K562 (cell line): ENCODE results near the gene TCEANC. TPM values are rescaled to one million over a fixed set of nuclear protein-coding genes. Genes with fewer than 3 reads are reported as not detected.

Experiments
- BACH1 ChIP-seq: fragments of 200-800 bp; sonication (Bioruptor generic); IDR thresholded peaks from 2 replicates; pipeline ENCODE4 v1.6.1; 2016; ENCODE audit warnings: missing genetic modification characterization, missing compliant biosample characterization
- BMI1 ChIP-seq: fragments of 150-350 bp; IDR thresholded peaks from 2 replicates; pipeline ENCODE4 v1.6.1; 2014; ENCODE audit warnings: low read length
- CHCHD3 ChIP-seq: fragments of 250-450 bp; sonication (Bioruptor Pico); IDR thresholded peaks from 2 replicates; pipeline ENCODE4 v2.1.2; 2022; ENCODE audit warnings: mild to moderate bottlenecking
- FOXK1 ChIP-seq: sonication (generic); formaldehyde crosslinking; IDR thresholded peaks from 2 replicates; pipeline ENCODE4 v1.8.0; 2022; ENCODE audit warnings: missing genetic modification reagents, mild to moderate bottlenecking, borderline replicate concordance
- LCOR ChIP-seq: sonication (generic); formaldehyde crosslinking; IDR thresholded peaks from 2 replicates; pipeline ENCODE4 v1.8.0; 2022; ENCODE audit warnings: mild to moderate bottlenecking, missing genetic modification reagents
- MAFF ChIP-seq: IDR thresholded peaks from 2 replicates; pipeline ENCODE4 v1.6.1; 2012; ENCODE audit warnings: low read length, improper control_type of control experiment
- POLR3A ChIP-seq: IDR thresholded peaks from 2 replicates; pipeline ENCODE4 v1.6.1; 2011; ENCODE audit warnings: borderline replicate concordance, mild to moderate bottlenecking, moderate library complexity; ENCODE audit not compliant: insufficient read length, insufficient read depth; ENCODE audit errors: extremely low read depth
- TARDBP ChIP-seq: fragments of 450-650 bp; IDR thresholded peaks from 2 replicates; pipeline ENCODE4 v1.6.1; 2016
- TRIM24 ChIP-seq, 2 experiments: fragments of 450-650 bp; IDR thresholded peaks; 2 replicates each; pipeline ENCODE4 v1.6.1; 2016
- TSC22D4 ChIP-seq: fragments of 450-650 bp; IDR thresholded peaks from 2 replicates; pipeline ENCODE4 v1.6.1; 2016; ENCODE audit warnings: missing genetic modification characterization, missing biosample characterization, control low read depth
- WHSC1 ChIP-seq: IDR thresholded peaks from one replicate; pipeline ENCODE4 v1.6.1; 2012; ENCODE audit warnings: low read length, control low read depth, inconsistent platforms
- ZFPM2 ChIP-seq: fragments of 250-450 bp; sonication (Bioruptor Pico); IDR thresholded peaks from 2 replicates; pipeline ENCODE4 v1.5.1; 2022; ENCODE audit warnings: mild to moderate bottlenecking
- polyA plus RNA-seq, 8 experiments: library from polyadenylated mRNA; depleted of rRNA in 4 of 8; stranded (reverse) in 5 of 8; unstranded in 3 of 8; fragments of >200 nt; fragmentation: Nextera tagmentation in 2 of 8; fragmentation: Illumina TruSeq in 1 of 8; extraction: Ambion mirVana in 2 of 8; extraction: Trizol in 1 of 8; gene quantifications; 2 replicates each; pipeline versions ENCODE4 v1.2.1 to v1.2.3, GENCODE V29; 2011 to 2014; ENCODE audit warnings: inconsistent platforms in 1 of 8, missing spikeins in 1 of 8
- total RNA-seq, 7 experiments: library from RNA; depleted of rRNA in 6 of 7; stranded (reverse); fragments of >200 nt in 6 of 7; fragmentation: Illumina TruSeq in 2 of 7; extraction: Trizol in 2 of 7; gene quantifications; 2 replicates each; pipeline versions ENCODE4 v1.2.1 to v1.2.3, GENCODE V29; 2011 to 2021; ENCODE audit warnings: low replicate concordance in 1 of 7
- TF ChIP-seq, protein P1 (sequence below), 2 experiments: IDR thresholded peaks; 2 replicates each; pipeline ENCODE4 v1.6.1; 2011; ENCODE audit warnings: borderline replicate concordance in 1 of 2, control low read depth in 1 of 2, low read depth in 1 of 2, low read length in 1 of 2, mild to moderate bottlenecking in 1 of 2, mixed read lengths in 1 of 2, moderate library complexity in 1 of 2; ENCODE audit not compliant: insufficient read depth in 1 of 2, insufficient read length in 1 of 2, poor library complexity in 1 of 2, severe bottlenecking in 1 of 2; ENCODE audit errors: extremely low read depth in 1 of 2
- TF ChIP-seq, protein P2 (sequence below): fragments of 250-450 bp; sonication (Bioruptor Pico); IDR thresholded peaks from 2 replicates; pipeline ENCODE4 v1.4.0; 2020
- TF ChIP-seq, protein P3 (sequence below): fragments of 250-450 bp; sonication (Bioruptor Pico); IDR thresholded peaks from 2 replicates; pipeline ENCODE4 v1.5.0; 2022; ENCODE audit warnings: mild to moderate bottlenecking
- TF ChIP-seq, protein P4 (sequence below): fragments of 450-650 bp; formaldehyde crosslinking; IDR thresholded peaks from 2 replicates; pipeline ENCODE4 v1.4.0; 2020; ENCODE audit warnings: mild to moderate bottlenecking
- TF ChIP-seq, protein P5 (sequence below), 2 experiments: fragments of 150-350 bp in 1 of 2; IDR thresholded peaks; 2 replicates each; pipeline ENCODE4 v1.6.1; 2012 to 2016; ENCODE audit warnings: low read depth in 2 of 2, low read length in 2 of 2, mild to moderate bottlenecking in 1 of 2, moderate library complexity in 1 of 2
- TF ChIP-seq, protein P6 (sequence below): fragments of 450-650 bp; IDR thresholded peaks from 2 replicates; pipeline ENCODE4 v1.6.1; 2014; ENCODE audit warnings: low read depth, mild to moderate bottlenecking, moderate library complexity, borderline replicate concordance

The TCEANC gene
- total and polyA plus RNA-seq, 9 of the 15 experiments (the other 6 are each of a cell fraction or from before 2014, with no cell fraction given): 1.2 to 2.8 (median 2.0) TPM

DNA sequence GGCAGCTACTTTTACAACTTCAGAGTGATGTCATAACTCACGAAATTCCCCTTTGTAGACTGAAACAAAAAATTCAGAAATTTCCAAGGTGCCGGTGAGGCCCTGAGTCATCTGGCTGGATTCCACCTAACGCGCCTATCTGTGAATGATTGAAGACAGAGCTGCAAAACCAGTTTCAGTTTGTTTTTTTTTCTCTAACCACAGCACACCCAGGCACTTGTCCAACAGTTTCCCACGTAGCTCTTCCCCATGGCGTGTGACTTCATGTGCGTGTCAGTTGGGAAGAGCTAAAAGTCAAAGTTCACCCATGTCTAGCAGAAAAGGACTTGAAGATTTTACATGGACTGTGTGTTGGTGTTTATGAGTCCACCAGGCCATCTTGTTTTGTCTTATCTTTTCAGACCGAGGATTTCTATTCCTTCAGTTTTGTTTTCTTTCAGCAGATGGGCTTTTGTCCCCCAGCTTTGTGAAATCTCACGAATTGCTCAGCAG lies 16.4 kb downstream of the TCEANC start (continued):
- TF ChIP-seq, protein P1, sequence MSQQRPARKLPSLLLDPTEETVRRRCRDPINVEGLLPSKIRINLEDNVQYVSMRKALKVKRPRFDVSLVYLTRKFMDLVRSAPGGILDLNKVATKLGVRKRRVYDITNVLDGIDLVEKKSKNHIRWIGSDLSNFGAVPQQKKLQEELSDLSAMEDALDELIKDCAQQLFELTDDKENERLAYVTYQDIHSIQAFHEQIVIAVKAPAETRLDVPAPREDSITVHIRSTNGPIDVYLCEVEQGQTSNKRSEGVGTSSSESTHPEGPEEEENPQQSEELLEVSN (IDR thresholded peaks at IDR 0.05; ENCODE audit: borderline replicate concordance in 1 of 2, extremely low read depth in 1 of 2, insufficient read depth in 1 of 2, insufficient read length in 1 of 2, low read depth in 1 of 2, low read length in 1 of 2, poor library complexity in 1 of 2, severe bottlenecking in 1 of 2): peak in 1 of 2 experiments; percentile 36
- TF ChIP-seq ZFPM2: no peak
- TF ChIP-seq MAFF: no peak
- TF ChIP-seq, protein P2, sequence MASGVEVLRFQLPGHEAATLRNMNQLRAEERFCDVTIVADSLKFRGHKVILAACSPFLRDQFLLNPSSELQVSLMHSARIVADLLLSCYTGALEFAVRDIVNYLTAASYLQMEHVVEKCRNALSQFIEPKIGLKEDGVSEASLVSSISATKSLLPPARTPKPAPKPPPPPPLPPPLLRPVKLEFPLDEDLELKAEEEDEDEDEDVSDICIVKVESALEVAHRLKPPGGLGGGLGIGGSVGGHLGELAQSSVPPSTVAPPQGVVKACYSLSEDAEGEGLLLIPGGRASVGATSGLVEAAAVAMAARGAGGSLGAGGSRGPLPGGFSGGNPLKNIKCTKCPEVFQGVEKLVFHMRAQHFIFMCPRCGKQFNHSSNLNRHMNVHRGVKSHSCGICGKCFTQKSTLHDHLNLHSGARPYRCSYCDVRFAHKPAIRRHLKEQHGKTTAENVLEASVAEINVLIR (CRISPR knock-in tag): no peak
- 0 out of 4 replicates have a peak, but pooled peaks of 1 of the 2 experiments have one; percentile 8 for TF ChIP-seq TRIM24 (IDR thresholded peaks at IDR 0.05)
- TF ChIP-seq BMI1: no peak
- no peak for TF ChIP-seq LCOR (CRISPR knock-in tag)
- TF ChIP-seq, protein P3, sequence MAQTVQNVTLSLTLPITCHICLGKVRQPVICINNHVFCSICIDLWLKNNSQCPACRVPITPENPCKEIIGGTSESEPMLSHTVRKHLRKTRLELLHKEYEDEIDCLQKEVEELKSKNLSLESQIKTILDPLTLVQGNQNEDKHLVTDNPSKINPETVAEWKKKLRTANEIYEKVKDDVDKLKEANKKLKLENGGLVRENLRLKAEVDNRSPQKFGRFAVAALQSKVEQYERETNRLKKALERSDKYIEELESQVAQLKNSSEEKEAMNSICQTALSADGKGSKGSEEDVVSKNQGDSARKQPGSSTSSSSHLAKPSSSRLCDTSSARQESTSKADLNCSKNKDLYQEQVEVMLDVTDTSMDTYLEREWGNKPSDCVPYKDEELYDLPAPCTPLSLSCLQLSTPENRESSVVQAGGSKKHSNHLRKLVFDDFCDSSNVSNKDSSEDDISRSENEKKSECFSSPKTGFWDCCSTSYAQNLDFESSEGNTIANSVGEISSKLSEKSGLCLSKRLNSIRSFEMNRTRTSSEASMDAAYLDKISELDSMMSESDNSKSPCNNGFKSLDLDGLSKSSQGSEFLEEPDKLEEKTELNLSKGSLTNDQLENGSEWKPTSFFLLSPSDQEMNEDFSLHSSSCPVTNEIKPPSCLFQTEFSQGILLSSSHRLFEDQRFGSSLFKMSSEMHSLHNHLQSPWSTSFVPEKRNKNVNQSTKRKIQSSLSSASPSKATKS (CRISPR knock-in tag): no peak
- no peak for TF ChIP-seq CHCHD3 (CRISPR knock-in tag)
- TF ChIP-seq, protein P4, sequence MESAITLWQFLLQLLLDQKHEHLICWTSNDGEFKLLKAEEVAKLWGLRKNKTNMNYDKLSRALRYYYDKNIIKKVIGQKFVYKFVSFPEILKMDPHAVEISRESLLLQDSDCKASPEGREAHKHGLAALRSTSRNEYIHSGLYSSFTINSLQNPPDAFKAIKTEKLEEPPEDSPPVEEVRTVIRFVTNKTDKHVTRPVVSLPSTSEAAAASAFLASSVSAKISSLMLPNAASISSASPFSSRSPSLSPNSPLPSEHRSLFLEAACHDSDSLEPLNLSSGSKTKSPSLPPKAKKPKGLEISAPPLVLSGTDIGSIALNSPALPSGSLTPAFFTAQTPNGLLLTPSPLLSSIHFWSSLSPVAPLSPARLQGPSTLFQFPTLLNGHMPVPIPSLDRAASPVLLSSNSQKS (CRISPR knock-in tag): no peak
- no peak for TF ChIP-seq POLR3A
- TF ChIP-seq, protein P5, sequence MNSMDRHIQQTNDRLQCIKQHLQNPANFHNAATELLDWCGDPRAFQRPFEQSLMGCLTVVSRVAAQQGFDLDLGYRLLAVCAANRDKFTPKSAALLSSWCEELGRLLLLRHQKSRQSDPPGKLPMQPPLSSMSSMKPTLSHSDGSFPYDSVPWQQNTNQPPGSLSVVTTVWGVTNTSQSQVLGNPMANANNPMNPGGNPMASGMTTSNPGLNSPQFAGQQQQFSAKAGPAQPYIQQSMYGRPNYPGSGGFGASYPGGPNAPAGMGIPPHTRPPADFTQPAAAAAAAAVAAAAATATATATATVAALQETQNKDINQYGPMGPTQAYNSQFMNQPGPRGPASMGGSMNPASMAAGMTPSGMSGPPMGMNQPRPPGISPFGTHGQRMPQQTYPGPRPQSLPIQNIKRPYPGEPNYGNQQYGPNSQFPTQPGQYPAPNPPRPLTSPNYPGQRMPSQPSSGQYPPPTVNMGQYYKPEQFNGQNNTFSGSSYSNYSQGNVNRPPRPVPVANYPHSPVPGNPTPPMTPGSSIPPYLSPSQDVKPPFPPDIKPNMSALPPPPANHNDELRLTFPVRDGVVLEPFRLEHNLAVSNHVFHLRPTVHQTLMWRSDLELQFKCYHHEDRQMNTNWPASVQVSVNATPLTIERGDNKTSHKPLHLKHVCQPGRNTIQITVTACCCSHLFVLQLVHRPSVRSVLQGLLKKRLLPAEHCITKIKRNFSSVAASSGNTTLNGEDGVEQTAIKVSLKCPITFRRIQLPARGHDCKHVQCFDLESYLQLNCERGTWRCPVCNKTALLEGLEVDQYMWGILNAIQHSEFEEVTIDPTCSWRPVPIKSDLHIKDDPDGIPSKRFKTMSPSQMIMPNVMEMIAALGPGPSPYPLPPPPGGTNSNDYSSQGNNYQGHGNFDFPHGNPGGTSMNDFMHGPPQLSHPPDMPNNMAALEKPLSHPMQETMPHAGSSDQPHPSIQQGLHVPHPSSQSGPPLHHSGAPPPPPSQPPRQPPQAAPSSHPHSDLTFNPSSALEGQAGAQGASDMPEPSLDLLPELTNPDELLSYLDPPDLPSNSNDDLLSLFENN (IDR thresholded peaks at IDR 0.05; ENCODE audit: low read depth in 2 of 2, low read length in 2 of 2): no peak
- TF ChIP-seq TARDBP: no peak
- TF ChIP-seq BACH1 (tag): no peak
- no peak for TF ChIP-seq FOXK1 (CRISPR knock-in tag)
- TF ChIP-seq WHSC1: no peak
- TF ChIP-seq, protein P6, sequence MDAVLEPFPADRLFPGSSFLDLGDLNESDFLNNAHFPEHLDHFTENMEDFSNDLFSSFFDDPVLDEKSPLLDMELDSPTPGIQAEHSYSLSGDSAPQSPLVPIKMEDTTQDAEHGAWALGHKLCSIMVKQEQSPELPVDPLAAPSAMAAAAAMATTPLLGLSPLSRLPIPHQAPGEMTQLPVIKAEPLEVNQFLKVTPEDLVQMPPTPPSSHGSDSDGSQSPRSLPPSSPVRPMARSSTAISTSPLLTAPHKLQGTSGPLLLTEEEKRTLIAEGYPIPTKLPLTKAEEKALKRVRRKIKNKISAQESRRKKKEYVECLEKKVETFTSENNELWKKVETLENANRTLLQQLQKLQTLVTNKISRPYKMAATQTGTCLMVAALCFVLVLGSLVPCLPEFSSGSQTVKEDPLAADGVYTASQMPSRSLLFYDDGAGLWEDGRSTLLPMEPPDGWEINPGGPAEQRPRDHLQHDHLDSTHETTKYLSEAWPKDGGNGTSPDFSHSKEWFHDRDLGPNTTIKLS: no peak
- TF ChIP-seq TSC22D4 (tag): no peak
